Ishikawa (cell line): ENCODE measurements around the gene ATMIN.

Source experiments
- CEBPB ChIP-seq: IDR thresholded peaks from 2 replicates; pipeline ENCODE4 v1.6.1; 2012
- CREB1 ChIP-seq: IDR thresholded peaks from 2 replicates; pipeline ENCODE4 v1.6.1; 2012; ENCODE audit warnings: low read depth
- EGR1 ChIP-seq: IDR thresholded peaks from 2 replicates; pipeline ENCODE4 v1.6.1; 2012
- EP300 ChIP-seq: IDR thresholded peaks from 2 replicates; pipeline ENCODE4 v1.6.1; 2012; ENCODE audit warnings: borderline replicate concordance
- FOXM1 ChIP-seq: IDR thresholded peaks from 2 replicates; pipeline ENCODE4 v1.6.1; 2012; ENCODE audit warnings: low read depth, borderline replicate concordance
- NFIC ChIP-seq: IDR thresholded peaks from 2 replicates; pipeline ENCODE4 v1.6.1; 2012
- RAD21 ChIP-seq: IDR thresholded peaks from 2 replicates; pipeline ENCODE4 v1.6.1; 2012; ENCODE audit warnings: low read depth
- TAF1 ChIP-seq: IDR thresholded peaks from 2 replicates; pipeline ENCODE4 v1.6.1; 2012; ENCODE audit warnings: low read depth, mild to moderate bottlenecking
- TCF12 ChIP-seq: IDR thresholded peaks from 2 replicates; pipeline ENCODE4 v1.6.1; 2012; ENCODE audit warnings: low read depth
- TEAD4 ChIP-seq: IDR thresholded peaks from 2 replicates; pipeline ENCODE4 v1.6.1; 2012
- YY1 ChIP-seq: IDR thresholded peaks from 2 replicates; pipeline ENCODE4 v1.6.1; 2012; ENCODE audit warnings: low read depth
- ZBTB7A ChIP-seq: IDR thresholded peaks from 2 replicates; pipeline ENCODE4 v1.6.1; 2012; ENCODE audit warnings: low read depth
- TF ChIP-seq, protein P1 (sequence below): IDR thresholded peaks from 2 replicates; pipeline ENCODE4 v1.6.1; 2012
- TF ChIP-seq, protein P2 (sequence below): IDR thresholded peaks from 2 replicates; pipeline ENCODE4 v1.6.1; 2012
- TF ChIP-seq, protein P3 (sequence below): IDR thresholded peaks from 2 replicates; pipeline ENCODE4 v1.6.1; 2012; ENCODE audit warnings: low read depth, mild to moderate bottlenecking

The ATMIN gene

DNA sequence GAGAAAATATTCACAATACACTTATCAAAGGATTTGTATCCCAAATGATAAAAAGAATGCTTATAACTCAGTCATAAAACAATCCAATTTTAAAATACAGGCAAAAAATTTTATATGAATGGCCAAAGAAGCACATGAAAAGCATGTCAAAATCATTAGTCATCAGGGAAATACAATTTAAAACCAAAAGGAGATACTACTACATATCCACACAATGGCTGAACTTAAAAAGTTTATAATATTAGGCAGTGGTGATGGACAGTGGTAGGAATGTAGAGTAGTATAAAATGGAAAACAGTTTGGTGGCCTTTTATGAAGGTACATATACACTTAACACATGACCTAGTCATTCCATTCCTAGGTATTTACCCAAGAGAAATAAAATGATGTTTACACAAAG is 41.2 kb upstream of the ATMIN start:
- no peak for TF ChIP-seq EGR1
- TF ChIP-seq TCF12 = no peak
- no peak for TF ChIP-seq CREB1
- no peak for TF ChIP-seq CEBPB
- TF ChIP-seq YY1 = no peak
- TF ChIP-seq FOXM1 = no peak
- no peak for TF ChIP-seq EP300
- TF ChIP-seq ZBTB7A = no peak
- TF ChIP-seq, protein P1, sequence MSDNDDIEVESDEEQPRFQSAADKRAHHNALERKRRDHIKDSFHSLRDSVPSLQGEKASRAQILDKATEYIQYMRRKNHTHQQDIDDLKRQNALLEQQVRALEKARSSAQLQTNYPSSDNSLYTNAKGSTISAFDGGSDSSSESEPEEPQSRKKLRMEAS = no peak

DNA sequence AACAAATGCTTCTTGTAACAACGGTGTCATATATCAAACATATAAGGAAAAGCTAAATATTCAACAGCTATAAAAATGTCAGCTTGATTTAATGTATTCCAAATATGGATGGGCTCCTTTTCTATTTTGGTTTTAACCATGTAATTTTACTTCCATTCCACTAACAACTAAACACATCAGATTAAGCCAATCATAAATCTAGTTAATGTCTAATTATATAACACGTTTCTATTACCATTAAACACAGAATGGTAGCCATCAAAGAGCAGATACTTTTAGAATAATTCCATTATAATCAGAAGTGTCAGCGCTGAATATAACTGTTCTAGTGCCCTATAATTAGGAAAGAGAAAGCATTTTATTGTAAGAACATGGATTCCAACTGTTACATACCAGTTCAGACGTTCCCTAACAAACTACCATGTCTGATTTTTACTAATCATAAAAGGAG is 38.9 kb upstream of the ATMIN start:
- TF ChIP-seq ZBTB7A (no peak), CREB1 (no peak), EGR1 (no peak), FOXM1 (no peak), TEAD4 (no peak), RAD21 (no peak), NFIC (no peak), TCF12 (no peak), CEBPB (no peak), EP300 (no peak), TAF1 (no peak), YY1 (no peak)
- TF ChIP-seq, protein P2, sequence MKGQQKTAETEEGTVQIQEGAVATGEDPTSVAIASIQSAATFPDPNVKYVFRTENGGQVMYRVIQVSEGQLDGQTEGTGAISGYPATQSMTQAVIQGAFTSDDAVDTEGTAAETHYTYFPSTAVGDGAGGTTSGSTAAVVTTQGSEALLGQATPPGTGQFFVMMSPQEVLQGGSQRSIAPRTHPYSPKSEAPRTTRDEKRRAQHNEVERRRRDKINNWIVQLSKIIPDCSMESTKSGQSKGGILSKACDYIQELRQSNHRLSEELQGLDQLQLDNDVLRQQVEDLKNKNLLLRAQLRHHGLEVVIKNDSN = no peak
- TF ChIP-seq, protein P1 = no peak
- TF ChIP-seq, protein P3, sequence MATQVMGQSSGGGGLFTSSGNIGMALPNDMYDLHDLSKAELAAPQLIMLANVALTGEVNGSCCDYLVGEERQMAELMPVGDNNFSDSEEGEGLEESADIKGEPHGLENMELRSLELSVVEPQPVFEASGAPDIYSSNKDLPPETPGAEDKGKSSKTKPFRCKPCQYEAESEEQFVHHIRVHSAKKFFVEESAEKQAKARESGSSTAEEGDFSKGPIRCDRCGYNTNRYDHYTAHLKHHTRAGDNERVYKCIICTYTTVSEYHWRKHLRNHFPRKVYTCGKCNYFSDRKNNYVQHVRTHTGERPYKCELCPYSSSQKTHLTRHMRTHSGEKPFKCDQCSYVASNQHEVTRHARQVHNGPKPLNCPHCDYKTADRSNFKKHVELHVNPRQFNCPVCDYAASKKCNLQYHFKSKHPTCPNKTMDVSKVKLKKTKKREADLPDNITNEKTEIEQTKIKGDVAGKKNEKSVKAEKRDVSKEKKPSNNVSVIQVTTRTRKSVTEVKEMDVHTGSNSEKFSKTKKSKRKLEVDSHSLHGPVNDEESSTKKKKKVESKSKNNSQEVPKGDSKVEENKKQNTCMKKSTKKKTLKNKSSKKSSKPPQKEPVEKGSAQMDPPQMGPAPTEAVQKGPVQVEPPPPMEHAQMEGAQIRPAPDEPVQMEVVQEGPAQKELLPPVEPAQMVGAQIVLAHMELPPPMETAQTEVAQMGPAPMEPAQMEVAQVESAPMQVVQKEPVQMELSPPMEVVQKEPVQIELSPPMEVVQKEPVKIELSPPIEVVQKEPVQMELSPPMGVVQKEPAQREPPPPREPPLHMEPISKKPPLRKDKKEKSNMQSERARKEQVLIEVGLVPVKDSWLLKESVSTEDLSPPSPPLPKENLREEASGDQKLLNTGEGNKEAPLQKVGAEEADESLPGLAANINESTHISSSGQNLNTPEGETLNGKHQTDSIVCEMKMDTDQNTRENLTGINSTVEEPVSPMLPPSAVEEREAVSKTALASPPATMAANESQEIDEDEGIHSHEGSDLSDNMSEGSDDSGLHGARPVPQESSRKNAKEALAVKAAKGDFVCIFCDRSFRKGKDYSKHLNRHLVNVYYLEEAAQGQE = no peak

DNA sequence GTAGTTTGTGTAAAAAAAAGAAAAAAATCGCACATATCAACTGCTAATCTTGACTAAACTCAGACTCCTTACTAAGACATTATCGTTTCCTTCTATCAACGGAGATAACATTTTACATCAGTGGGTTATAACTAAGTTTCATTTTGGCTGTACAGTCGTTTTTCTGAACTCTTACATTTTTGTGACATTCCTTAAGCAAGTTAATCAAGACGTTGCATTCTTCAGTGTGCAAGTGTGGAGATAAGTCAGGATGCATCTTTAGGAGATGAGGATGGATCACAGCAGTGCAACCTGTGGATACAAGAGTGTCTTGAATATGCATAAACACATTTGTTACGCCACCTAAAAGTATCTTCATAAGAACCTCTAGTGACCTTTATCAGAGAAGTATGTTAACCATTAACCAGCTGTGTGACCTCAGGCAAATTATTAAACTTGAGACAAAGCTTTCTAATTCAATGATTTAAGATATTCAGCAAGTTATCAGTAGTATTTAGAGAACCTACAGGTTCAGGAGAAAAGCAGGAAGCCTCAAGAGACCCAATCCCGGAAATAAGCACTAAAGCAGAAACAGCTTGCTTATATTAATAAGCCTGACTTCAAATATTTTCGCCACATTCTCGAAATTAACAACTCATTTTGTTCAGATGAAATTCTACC is 38.4 kb upstream of the ATMIN start:
- TF ChIP-seq RAD21 (no peak), CREB1 (no peak), NFIC (no peak), TCF12 (no peak), CEBPB (no peak)

DNA sequence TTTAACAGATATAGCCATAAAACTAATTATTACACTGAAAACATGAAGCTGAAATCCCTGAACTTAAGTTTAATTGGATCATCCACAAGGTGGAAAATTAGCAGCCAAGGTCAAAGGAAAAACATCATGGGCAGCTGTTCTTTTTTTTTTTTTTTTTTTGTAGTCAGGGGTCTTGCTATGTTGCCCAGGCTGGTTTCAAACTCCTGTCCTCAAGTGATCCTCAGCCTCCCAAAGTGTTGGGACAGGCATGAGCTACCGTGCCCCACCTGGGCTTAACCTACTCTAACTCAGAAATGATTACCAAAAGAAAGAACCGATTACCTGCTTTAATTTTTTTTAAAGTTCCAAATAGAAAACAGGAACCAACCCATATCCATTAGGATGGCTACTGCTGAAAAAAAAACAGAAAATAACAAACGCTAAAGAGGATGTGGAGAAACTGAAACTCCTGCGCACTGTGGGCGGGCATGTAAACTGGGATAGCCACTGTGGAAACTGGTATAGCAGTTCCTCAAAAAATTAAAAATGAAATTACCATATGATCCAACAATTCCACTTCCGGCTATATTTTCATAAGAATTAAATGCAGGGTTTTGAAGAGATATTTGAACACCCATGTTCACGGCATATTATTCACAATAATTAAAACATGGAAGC is 37.5 kb upstream of the ATMIN start:
- TF ChIP-seq, protein P2 = no peak
- TF ChIP-seq, protein P1 = no peak
- no peak for TF ChIP-seq CEBPB
- TF ChIP-seq TEAD4 = no peak
- no peak for TF ChIP-seq TAF1
- TF ChIP-seq, protein P3 = no peak
- TF ChIP-seq CREB1 = no peak
- no peak for TF ChIP-seq EP300
- no peak for TF ChIP-seq ZBTB7A
- TF ChIP-seq EGR1 = no peak
- no peak for TF ChIP-seq FOXM1
- TF ChIP-seq NFIC = no peak
- no peak for TF ChIP-seq TCF12
- no peak for TF ChIP-seq RAD21
- no peak for TF ChIP-seq YY1

DNA sequence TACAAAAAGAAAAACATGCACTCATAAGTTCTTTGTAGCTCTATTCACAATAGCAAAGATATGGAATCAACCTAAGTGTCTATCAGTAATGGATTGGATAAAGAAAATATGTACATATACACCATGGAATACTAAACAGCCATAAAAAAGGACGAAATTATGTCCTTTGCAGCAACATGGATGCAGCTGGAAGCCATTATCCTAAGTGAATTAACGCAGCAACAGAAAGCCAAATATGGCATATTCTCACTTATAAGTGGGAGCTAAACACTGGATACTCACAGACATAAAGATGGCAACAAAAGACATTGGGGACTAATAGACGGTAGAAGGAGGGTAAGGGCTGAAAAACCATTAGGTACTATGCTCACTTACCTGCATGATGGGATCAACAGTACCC is 34.8 kb upstream of the ATMIN start:
- TF ChIP-seq CEBPB = no peak
- TF ChIP-seq TEAD4 = no peak
- TF ChIP-seq TCF12 = no peak
- TF ChIP-seq EP300 = no peak
- TF ChIP-seq NFIC = no peak

DNA sequence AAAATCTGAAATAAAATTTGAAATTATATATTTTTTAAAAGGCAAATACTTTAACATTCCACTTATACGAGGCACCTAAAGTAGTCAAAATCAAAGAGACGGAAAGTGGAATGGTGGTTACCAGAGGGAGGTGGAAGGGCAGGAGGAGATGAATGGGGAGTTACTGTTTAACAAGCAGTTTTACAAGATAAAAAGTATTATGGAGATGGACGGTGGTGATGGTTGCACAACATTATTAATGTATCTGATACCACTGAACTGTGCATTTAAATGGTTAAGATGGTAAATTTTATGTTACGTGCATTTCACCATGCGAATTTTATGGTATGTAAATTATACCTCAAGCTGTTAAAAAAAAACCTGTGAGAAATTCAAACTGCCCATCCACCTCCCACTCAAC is 34.3 kb upstream of the ATMIN start:
- TF ChIP-seq NFIC = no peak
